Parathyroid adenoma (tissue), 2 donors: ENCODE data around the gene LYL1.
A peak's percentile ranks its signal among the peaks of the same experiment; 100 is the strongest.

Experiments
- H2AFZ ChIP-seq: fragments of 300-600 bp; sonication (generic); one replicate; pipeline ENCODE4 v1.7.0; 2017; ENCODE audit warnings: antibody characterized with exemption, mild to moderate bottlenecking
- H3K27ac ChIP-seq: fragments of 300-600 bp; sonication (generic); one replicate; pipeline ENCODE4 v1.7.0; 2017
- H3K27me3 ChIP-seq: fragments of 300-600 bp; sonication (generic); one replicate; pipeline ENCODE4 v1.7.0; 2017; ENCODE audit warnings: low read length; ENCODE audit not compliant: control insufficient read depth, insufficient read depth
- H3K36me3 ChIP-seq: fragments of 300-600 bp; sonication (generic); one replicate; pipeline ENCODE4 v1.7.0; 2017; ENCODE audit warnings: low read length; ENCODE audit not compliant: control insufficient read depth, insufficient read depth
- H3K4me1 ChIP-seq: fragments of 300-600 bp; sonication (generic); one replicate; pipeline ENCODE4 v1.7.0; 2017; ENCODE audit warnings: control low read depth
- H3K4me2 ChIP-seq: fragments of 300-600 bp; sonication (generic); one replicate; pipeline ENCODE4 v1.7.0; 2017; ENCODE audit warnings: low read length
- H3K4me3 ChIP-seq: fragments of 300-600 bp; sonication (generic); one replicate; pipeline ENCODE4 v1.7.0; 2017; ENCODE audit warnings: low read depth, low read length
- H3K79me2 ChIP-seq: fragments of 300-600 bp; sonication (generic); one replicate; pipeline ENCODE4 v1.7.0; 2017; ENCODE audit warnings: control low read depth
- H3K9ac ChIP-seq: fragments of 300-600 bp; sonication (generic); one replicate; pipeline ENCODE4 v1.7.0; 2017; ENCODE audit warnings: mild to moderate bottlenecking
- H3K9me3 ChIP-seq: fragments of 300-600 bp; sonication (generic); one replicate; pipeline ENCODE4 v1.7.0; 2017; ENCODE audit warnings: low read length; ENCODE audit not compliant: control insufficient read depth
- TF ChIP-seq, protein P1 (sequence below): fragments of 300-600 bp; sonication (generic); IDR thresholded peaks from one replicate; pipeline ENCODE4 v1.7.0; 2017; ENCODE audit warnings: antibody characterized with exemption, mild to moderate bottlenecking
- donor health status: primary hyperparathyroidism.

LYL1 gene

DNA sequence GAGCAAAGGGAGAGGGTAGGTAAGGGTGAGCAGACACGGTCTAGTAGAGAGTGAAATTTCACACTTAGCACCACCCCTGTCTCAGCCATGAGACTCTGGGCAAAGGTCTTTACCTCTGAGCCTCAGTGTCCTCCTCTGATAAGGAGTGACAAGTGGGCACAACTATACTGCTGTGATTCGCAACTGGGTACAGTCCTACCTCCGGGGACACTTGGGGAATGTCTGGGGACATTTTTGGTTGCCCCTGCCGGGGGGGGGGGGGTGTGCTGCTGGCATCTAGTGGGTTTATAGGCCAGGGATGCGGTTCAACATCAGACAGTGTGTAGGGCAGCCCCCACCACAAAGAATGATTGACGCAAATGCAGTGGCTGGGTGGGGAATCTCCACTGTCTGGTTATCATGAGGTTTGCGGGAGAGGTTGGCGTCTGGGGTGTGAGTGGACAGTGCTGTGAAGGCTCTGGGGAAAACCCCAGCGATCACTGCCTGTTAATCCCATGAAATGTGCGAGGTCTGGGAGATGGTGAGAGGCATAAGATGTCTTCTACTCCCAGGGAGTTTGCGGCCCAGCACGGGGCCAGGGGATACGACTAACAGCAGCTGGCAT lies 19.7 kb upstream of the LYL1 start:
- H3K27me3 ChIP-seq = no peaks in the 10 kb centered on the region
- no peak overlapping the region for H3K9ac ChIP-seq
- no peak overlapping the region for H2AFZ ChIP-seq
- no peak overlapping the region for H3K4me2 ChIP-seq
- no peaks in the 10 kb centered on the region for H3K36me3 ChIP-seq
- TF ChIP-seq, protein P1, sequence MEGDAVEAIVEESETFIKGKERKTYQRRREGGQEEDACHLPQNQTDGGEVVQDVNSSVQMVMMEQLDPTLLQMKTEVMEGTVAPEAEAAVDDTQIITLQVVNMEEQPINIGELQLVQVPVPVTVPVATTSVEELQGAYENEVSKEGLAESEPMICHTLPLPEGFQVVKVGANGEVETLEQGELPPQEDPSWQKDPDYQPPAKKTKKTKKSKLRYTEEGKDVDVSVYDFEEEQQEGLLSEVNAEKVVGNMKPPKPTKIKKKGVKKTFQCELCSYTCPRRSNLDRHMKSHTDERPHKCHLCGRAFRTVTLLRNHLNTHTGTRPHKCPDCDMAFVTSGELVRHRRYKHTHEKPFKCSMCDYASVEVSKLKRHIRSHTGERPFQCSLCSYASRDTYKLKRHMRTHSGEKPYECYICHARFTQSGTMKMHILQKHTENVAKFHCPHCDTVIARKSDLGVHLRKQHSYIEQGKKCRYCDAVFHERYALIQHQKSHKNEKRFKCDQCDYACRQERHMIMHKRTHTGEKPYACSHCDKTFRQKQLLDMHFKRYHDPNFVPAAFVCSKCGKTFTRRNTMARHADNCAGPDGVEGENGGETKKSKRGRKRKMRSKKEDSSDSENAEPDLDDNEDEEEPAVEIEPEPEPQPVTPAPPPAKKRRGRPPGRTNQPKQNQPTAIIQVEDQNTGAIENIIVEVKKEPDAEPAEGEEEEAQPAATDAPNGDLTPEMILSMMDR = no peak
- peaks cover 28% of the 10 kb centered on the region for H3K79me2 ChIP-seq
- no peak overlapping the region for H3K27ac ChIP-seq
- no peaks in the 10 kb centered on the region for H3K9me3 ChIP-seq
- no peak overlapping the region for H3K4me3 ChIP-seq
- H3K4me1 ChIP-seq = peaks cover 8% of the 10 kb centered on the region

GRCh38 chr19:13121551-13122274 lies 19.1 kb upstream of the LYL1 start:
- Histone ChIP-seq H3K4me2 (no peak overlapping the region), H3K27ac (no peak overlapping the region), H3K4me3 (no peak overlapping the region), H3K36me3 (no peaks in the 10 kb centered on the region), H3K79me2 (peaks cover 26% of the 10 kb centered on the region), H2AFZ (no peak overlapping the region), H3K4me1 (peaks cover 8% of the 10 kb centered on the region), H3K27me3 (no peaks in the 10 kb centered on the region), H3K9ac (no peak overlapping the region), H3K9me3 (no peaks in the 10 kb centered on the region)
- TF ChIP-seq, protein P1 = no peak

DNA sequence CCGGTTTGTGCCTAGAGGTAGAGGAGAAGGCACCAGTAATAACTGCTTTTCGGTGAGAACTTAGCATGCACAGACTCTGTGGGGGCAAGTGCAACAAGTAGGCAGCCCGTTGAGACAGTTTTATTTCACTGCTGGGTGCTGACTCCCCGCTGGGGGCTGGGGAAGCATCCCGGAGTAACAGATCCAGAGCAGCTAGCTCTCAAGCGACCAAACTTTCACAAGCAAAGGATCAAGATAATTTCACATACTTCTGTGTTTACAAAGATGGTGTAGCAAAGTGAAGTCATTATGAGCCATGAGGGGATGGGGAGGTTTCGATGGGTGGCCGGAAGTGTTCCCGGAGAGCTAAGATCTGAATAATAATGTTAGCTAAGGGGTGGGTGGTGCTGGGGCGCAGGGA lies 18.2 kb upstream of the LYL1 start:
- TF ChIP-seq, protein P1 = no peak
- no peaks in the 10 kb centered on the region for H3K36me3 ChIP-seq
- H3K4me2 ChIP-seq = no peak overlapping the region
- H3K9ac ChIP-seq = no peak overlapping the region
- H3K27me3 ChIP-seq = no peaks in the 10 kb centered on the region
- H2AFZ ChIP-seq = no peak overlapping the region
- no peaks in the 10 kb centered on the region for H3K9me3 ChIP-seq
- no peak overlapping the region for H3K4me3 ChIP-seq
- peaks cover 10% of the 10 kb centered on the region for H3K4me1 ChIP-seq
- peaks cover 21% of the 10 kb centered on the region for H3K79me2 ChIP-seq
- H3K27ac ChIP-seq = no peak overlapping the region

GRCh38 chr19:13120031-13120430 lies 17.4 kb upstream of the LYL1 start:
- H3K27ac ChIP-seq = peak overlapping the region; percentile 17
- H3K79me2 ChIP-seq = peaks cover 21% of the 10 kb centered on the region
- TF ChIP-seq, protein P1 = no peak
- no peak overlapping the region for H3K9ac ChIP-seq
- H3K4me2 ChIP-seq = no peak overlapping the region
- H3K27me3 ChIP-seq = no peaks in the 10 kb centered on the region
- H2AFZ ChIP-seq = no peak overlapping the region
- no peaks in the 10 kb centered on the region for H3K36me3 ChIP-seq
- H3K4me3 ChIP-seq = no peak overlapping the region
- no peaks in the 10 kb centered on the region for H3K9me3 ChIP-seq
- H3K4me1 ChIP-seq = peaks cover 14% of the 10 kb centered on the region
